HG03457 (cell line): ENCODE measurements around the gene TLR2.

Experiments used
- ATAC-seq: cut with Tn5 transposase; IDR thresholded peaks from one replicate; pipeline ENCODE4 v1.9.1; 2021; ENCODE audit warnings: moderate number of reproducible peaks; ENCODE audit not compliant: unreplicated experiment

Gene TLR2

GRCh38 chr4:153729895-153730294, 45.8 kb downstream of the TLR2 start:
- no peak for ATAC-seq

GRCh38 chr4:153731239-153731638, 47.2 kb downstream of the TLR2 start:
- no peak for ATAC-seq

- no peak for ATAC-seq
Observed at GRCh38 chr4:153733751-153734448, 49.8 kb downstream of the TLR2 start.

GRCh38 chr4:153735906-153736461, 51.9 kb downstream of the TLR2 start:
- no peak for ATAC-seq

GRCh38 chr4:153741541-153741940, 57.5 kb downstream of the TLR2 start:
- ATAC-seq = no peak

- no peak for ATAC-seq
Observed at GRCh38 chr4:153745651-153746050, 61.6 kb downstream of the TLR2 start.

GRCh38 chr4:153747406-153747955, 63.4 kb downstream of the TLR2 start:
- ATAC-seq = no peak

- no peak for ATAC-seq
Observed at GRCh38 chr4:153748378-153748777, 64.3 kb downstream of the TLR2 start.

GRCh38 chr4:153750197-153750817, 66.2 kb downstream of the TLR2 start:
- no peak for ATAC-seq

- no peak for ATAC-seq
Observed at GRCh38 chr4:153755186-153755585, 71.1 kb downstream of the TLR2 start.
